Measurements from ENCODE around the gene SCFD2. TPM values are rescaled to one million over a fixed set of nuclear protein-coding genes. Genes with fewer than 3 reads are reported as not detected.

SCFD2 gene
- total and polyA plus RNA-seq, 8 donors = 11.4 to 26.6 (median 13.7) TPM

- DNase-seq (no peak), ATAC-seq (no peak)
- H3K9me3 ChIP-seq = no peaks in the 10 kb centered on the region
- intact Hi-C loops (cut with DNase I) = no loop called here
- TF ChIP-seq CTCF (IDR thresholded peaks at IDR 0.05) = no peak
- peaks cover 23 to 28% of the 10 kb centered on the region in 2 donors for H3K4me1 ChIP-seq
- H3K27ac ChIP-seq = no peak overlapping the region
- no peak overlapping the region for H3K4me3 ChIP-seq
- H3K36me3 ChIP-seq = no peaks in the 10 kb centered on the region
- peaks cover 13 to 34% of the 10 kb centered on the region in 2 donors for H3K27me3 ChIP-seq
Observed at GRCh38 chr4:52865300-52865699, 500.6 kb downstream of the SCFD2 start.

GRCh38 chr4:52864793-52865192 is 501.1 kb downstream of the SCFD2 start:
- TF ChIP-seq CTCF (IDR thresholded peaks at IDR 0.05) = no peak

DNA sequence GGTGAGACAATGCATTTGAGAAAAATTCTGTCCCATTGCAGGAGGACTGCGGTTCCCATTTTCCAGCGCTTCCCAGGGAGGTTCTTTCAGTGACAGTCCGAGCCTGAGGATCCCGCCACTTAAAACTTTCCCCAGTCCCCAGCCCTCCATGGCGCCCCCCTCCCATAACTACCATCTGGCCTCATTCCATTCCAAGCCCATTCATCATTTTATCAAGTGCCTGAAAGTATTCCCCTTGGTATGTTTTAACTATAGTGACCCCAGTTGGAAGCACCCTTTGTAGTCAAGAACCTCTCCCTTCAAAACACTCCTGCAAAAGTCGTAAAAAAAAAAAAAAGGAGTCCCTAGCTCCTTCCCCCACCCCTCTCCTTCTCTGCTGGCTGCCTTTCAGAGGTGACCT is 502.5 kb downstream of the SCFD2 start:
- intact Hi-C loops (cut with DNase I) = no loop called here
- H3K27me3 ChIP-seq = peaks cover 13 to 34% of the 10 kb centered on the region in 2 donors
- H3K9me3 ChIP-seq = peaks cover 0 to 5% of the 10 kb centered on the region in 2 donors
- TF ChIP-seq CTCF (IDR thresholded peaks at IDR 0.05) = no peak
- no peak overlapping the region for H3K27ac ChIP-seq
- H3K4me3 ChIP-seq = peak overlapping the region in 1 of 2 donors; percentile 50
- no peaks in the 10 kb centered on the region for H3K36me3 ChIP-seq
- peaks cover 19% of the 10 kb centered on the region in 2 donors for H3K4me1 ChIP-seq
- ATAC-seq (no peak), DNase-seq (no peak)

More at GRCh38 chr4:52864793-52865192, 501.1 kb downstream of the SCFD2 start:
- no peak overlapping the region for H3K4me3 ChIP-seq
- DNase-seq = peak in 1 of 4 donors; percentile 85
- peak; percentile 32 for ATAC-seq
- peaks cover 21 to 28% of the 10 kb centered on the region in 2 donors for H3K4me1 ChIP-seq
- no peaks in the 10 kb centered on the region for H3K9me3 ChIP-seq
- H3K27ac ChIP-seq = no peak overlapping the region
- H3K27me3 ChIP-seq = peaks cover 13 to 34% of the 10 kb centered on the region in 2 donors
- H3K36me3 ChIP-seq = no peaks in the 10 kb centered on the region
- intact Hi-C loops (cut with DNase I) = no loop called here

DNA sequence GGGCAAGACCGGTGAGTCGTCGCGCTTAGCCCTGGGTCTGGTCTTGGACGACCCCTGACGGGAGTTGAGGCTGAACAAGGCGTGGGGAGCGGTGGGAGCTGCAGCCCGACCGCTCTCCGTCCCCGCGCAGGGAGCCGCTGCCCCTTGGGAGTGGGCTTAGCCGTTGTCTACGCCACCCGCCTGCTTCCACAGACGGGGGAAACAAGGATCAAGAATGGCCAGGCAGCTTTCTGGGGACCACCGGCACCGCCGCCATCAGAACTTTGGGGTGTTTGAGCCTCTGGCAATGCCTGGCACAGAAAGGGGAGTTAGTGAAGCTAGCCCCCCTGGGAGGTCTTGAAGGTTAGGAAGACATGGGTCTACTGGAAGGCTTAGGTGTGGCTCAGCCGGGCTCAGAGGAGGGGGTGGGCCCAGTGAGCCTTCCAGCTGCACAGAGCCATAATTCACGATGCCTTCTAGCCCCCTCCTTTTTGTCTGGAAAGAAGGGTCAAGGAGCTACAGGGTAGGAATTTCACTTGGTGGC is 503.2 kb downstream of the SCFD2 start:
- Histone ChIP-seq H3K27ac (no peak overlapping the region), H3K4me3 (peak overlapping the region; percentile 50 to 53), H3K4me1 (peaks cover 19% of the 10 kb centered on the region in 2 donors), H3K27me3 (peaks cover 13 to 34% of the 10 kb centered on the region in 2 donors), H3K9me3 (peaks cover 0 to 10% of the 10 kb centered on the region in 2 donors), H3K36me3 (no peaks in the 10 kb centered on the region)
- intact Hi-C loops (cut with DNase I) = no loop called here
- ATAC-seq = no peak
- TF ChIP-seq CTCF (IDR thresholded peaks at IDR 0.05) = no peak
- no peak for DNase-seq

- Histone ChIP-seq H3K27me3 (peaks cover 13 to 34% of the 10 kb centered on the region in 2 donors), H3K4me3 (peak within 1 kb of the TSS; percentile 50 to 53), H3K36me3 (no peaks in the 10 kb centered on the region), H3K4me1 (peaks cover 19% of the 10 kb centered on the region in 2 donors), H3K27ac (no peak within 1 kb of the TSS), H3K9me3 (peaks cover 0 to 10% of the 10 kb centered on the region in 2 donors)
- TF ChIP-seq CTCF (IDR thresholded peaks at IDR 0.05) = peak; percentile 30 to 34
- DNase-seq (peak; percentile 82 to 90 (median 88)), ATAC-seq (peak; percentile 99)
- intact Hi-C loops (cut with DNase I) = no loop called here
Observed at GRCh38 chr4:52861879-52862616, 503.8 kb downstream of the SCFD2 start, which contains the start of gene RASL11B. Gene RASL11B, plus strand, starts transcription at chr4:52862317. Its CDS starts 191 bp downstream, at chr4:52862508.

All from left lung (tissue), 10 donors.